Liver (tissue), 9 donors: ENCODE results near the gene AXIN1. TPM values are rescaled to one million over a fixed set of nuclear protein-coding genes. Genes with fewer than 3 reads are reported as not detected.

Experiments
- DNase-seq: peaks from one replicate; pipeline ENCODE4 v3.0.0-alpha.2; 2017; ENCODE audit warnings: low spot score
- H3K27ac ChIP-seq, 2 donors: one replicate each; pipeline ENCODE4 v1.7.0; 2013; ENCODE audit warnings: inconsistent platforms in 2 of 2, low read length in 2 of 2, control low read depth in 1 of 2, low read depth in 1 of 2, mild to moderate bottlenecking in 1 of 2
- H3K27me3 ChIP-seq, 4 donors: one replicate each; pipeline versions ENCODE4 v1.6.1 to v1.7.0; 2013; ENCODE audit warnings: low read length in 3 of 4, inconsistent platforms in 1 of 4, mild to moderate bottlenecking in 1 of 4, moderate library complexity in 1 of 4; ENCODE audit not compliant: control insufficient read depth in 4 of 4, insufficient read depth in 4 of 4
- H3K36me3 ChIP-seq, 4 donors: one replicate each; pipeline versions ENCODE4 v1.6.1 to v1.7.0; 2013; ENCODE audit warnings: low read length in 3 of 4, mild to moderate bottlenecking in 3 of 4, low read depth in 1 of 4, moderate library complexity in 1 of 4; ENCODE audit not compliant: control insufficient read depth in 4 of 4, insufficient read depth in 3 of 4
- H3K4me1 ChIP-seq, 4 donors: one replicate each; pipeline versions ENCODE4 v1.6.1 to v1.7.0; 2013; ENCODE audit warnings: low read length in 3 of 4, mild to moderate bottlenecking in 3 of 4, moderate library complexity in 1 of 4; ENCODE audit not compliant: control insufficient read depth in 4 of 4, insufficient read depth in 4 of 4
- H3K4me3 ChIP-seq, 3 donors: one replicate each; pipeline versions ENCODE4 v1.6.1 to v1.7.0; 2013; ENCODE audit warnings: low read length in 3 of 3, control low read depth in 1 of 3, low read depth in 1 of 3, mild to moderate bottlenecking in 1 of 3
- H3K9ac ChIP-seq, 2 donors: one replicate each; pipeline ENCODE4 v1.7.0; 2013; ENCODE audit warnings: low read length in 2 of 2, mild to moderate bottlenecking in 2 of 2, moderate library complexity in 2 of 2, control low read depth in 1 of 2, low read depth in 1 of 2
- H3K9me3 ChIP-seq, 4 donors: one replicate each; pipeline versions ENCODE4 v1.6.1 to v1.7.0; 2013; ENCODE audit warnings: low read length in 3 of 4; ENCODE audit not compliant: control insufficient read depth in 4 of 4
- ATF3 ChIP-seq: IDR thresholded peaks from 2 replicates; pipeline ENCODE4 v1.6.1; 2016; ENCODE audit warnings: antibody characterized with exemption
- CTCF ChIP-seq: fragments of 150-350 bp; IDR thresholded peaks from 2 replicates; pipeline ENCODE4 v1.5.1; 2017; ENCODE audit warnings: improper control_type of control experiment, low read depth, low read length; ENCODE audit not compliant: missing input control
- FOXA2 ChIP-seq: IDR thresholded peaks from 2 replicates; pipeline ENCODE4 v1.6.1; 2016; ENCODE audit warnings: antibody characterized with exemption
- GABPA ChIP-seq, 2 donors: IDR thresholded peaks in 1 of 2; conservative IDR thresholded peaks in 1 of 2; 2 replicates each; pipeline ENCODE4 v1.6.1; 2016; ENCODE audit warnings: antibody characterized with exemption in 2 of 2, mild to moderate bottlenecking in 1 of 2, moderate library complexity in 1 of 2
- HNF4G ChIP-seq: IDR thresholded peaks from 2 replicates; pipeline ENCODE4 v1.6.1; 2016; ENCODE audit warnings: antibody characterized with exemption
- JUND ChIP-seq, 2 donors: IDR thresholded peaks; 2 replicates each; pipeline ENCODE4 v1.6.1; 2016; ENCODE audit warnings: antibody characterized with exemption in 2 of 2
- NR2F2 ChIP-seq: IDR thresholded peaks from 2 replicates; pipeline ENCODE4 v1.6.1; 2016; ENCODE audit warnings: antibody characterized with exemption
- RAD21 ChIP-seq, 2 donors: IDR thresholded peaks; 2 replicates each; pipeline ENCODE4 v1.6.1; 2016; ENCODE audit warnings: antibody characterized with exemption in 2 of 2, mild to moderate bottlenecking in 2 of 2
- REST ChIP-seq: IDR thresholded peaks from 2 replicates; pipeline ENCODE4 v1.6.1; 2016; ENCODE audit warnings: antibody characterized with exemption, mild to moderate bottlenecking
- RXRA ChIP-seq, 2 donors: IDR thresholded peaks; 2 replicates each; pipeline ENCODE4 v1.6.1; 2017 to 2018; ENCODE audit warnings: antibody characterized with exemption in 2 of 2, mild to moderate bottlenecking in 1 of 2
- SP1 ChIP-seq: IDR thresholded peaks from 2 replicates; pipeline ENCODE4 v1.6.1; 2018; ENCODE audit warnings: antibody characterized with exemption, mild to moderate bottlenecking
- YY1 ChIP-seq: IDR thresholded peaks from 2 replicates; pipeline ENCODE4 v1.6.1; 2016; ENCODE audit warnings: antibody characterized with exemption, mild to moderate bottlenecking
- ZBTB33 ChIP-seq: IDR thresholded peaks from 2 replicates; pipeline ENCODE4 v1.6.1; 2016; ENCODE audit warnings: antibody characterized with exemption
- WGBS: extraction: QIAGEN DNeasy Blood & Tissue Kit; methylation state at CpG from one replicate; pipeline ENCODE4 v1.1.7; 2013; 5-methylcytosine and 5-hydroxymethylcytosine counted together
- polyA plus RNA-seq, 2 donors: library from polyadenylated mRNA; stranded (reverse) in 1 of 2; unstranded in 1 of 2; fragments of 200-250 nt in 1 of 2; fragments of >200 nt in 1 of 2; fragmentation: Nextera tagmentation in 1 of 2; extraction: Ambion mirVana in 1 of 2; gene quantifications; one replicate each; pipeline versions ENCODE4 v1.2.1 to v1.2.3, GENCODE V29; 2013 to 2015
- total RNA-seq, 2 donors: library from RNA; depleted of rRNA; stranded (reverse); fragments of >200 nt; gene quantifications; one replicate each; pipeline ENCODE4 v1.2.3, GENCODE V29; 2014
- TF ChIP-seq, protein P1 (sequence below): IDR thresholded peaks from 2 replicates; pipeline ENCODE4 v1.6.1; 2016; ENCODE audit warnings: antibody characterized with exemption
- donor health status: healthy.
- donor health status: healthy.
- donor health status: healthy.
- donor health status: healthy.
- donor health status: healthy.

Gene AXIN1
- total and polyA plus RNA-seq, 4 donors = 2.0 to 10.3 (median 7.9) TPM

DNA sequence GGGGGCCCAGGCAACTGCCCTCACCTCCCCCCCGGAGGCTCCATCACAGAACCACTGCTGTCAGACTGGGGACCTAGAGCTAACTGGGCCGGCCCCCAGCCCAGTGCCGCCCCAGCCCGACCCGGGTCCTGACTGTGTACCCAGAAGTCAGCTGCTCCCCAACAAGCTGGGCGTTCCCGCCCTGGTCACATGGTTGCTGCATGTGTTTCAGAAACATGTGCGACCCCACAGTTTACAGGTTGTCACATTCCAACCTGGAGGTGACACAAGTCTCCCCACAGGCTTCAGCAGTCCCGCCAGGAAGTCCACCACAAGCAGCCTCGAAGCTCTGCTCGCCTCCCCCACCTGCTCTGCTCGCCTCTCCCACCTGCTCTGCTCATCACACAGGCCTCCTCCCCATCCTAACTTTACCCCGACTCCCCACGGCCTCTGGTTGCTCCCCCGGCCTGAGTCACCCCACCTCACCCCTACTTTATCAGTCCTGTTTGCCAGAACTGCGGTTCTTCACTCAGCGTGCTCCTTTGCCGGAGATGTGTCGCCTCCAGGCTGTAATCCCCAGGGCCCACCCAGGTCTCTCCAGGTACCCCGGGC, 16.8 kb upstream of the AXIN1 start (continued):
- no peak for TF ChIP-seq JUND (IDR thresholded peaks at IDR 0.05)
- TF ChIP-seq RXRA (IDR thresholded peaks at IDR 0.05) = no peak
- TF ChIP-seq NR2F2 = no peak
- no peak for TF ChIP-seq CTCF
- TF ChIP-seq GABPA (IDR thresholded peaks at IDR 0.05 in 1 of 2, conservative IDR thresholded peaks at IDR 0.05 in 1 of 2) = no peak

DNA sequence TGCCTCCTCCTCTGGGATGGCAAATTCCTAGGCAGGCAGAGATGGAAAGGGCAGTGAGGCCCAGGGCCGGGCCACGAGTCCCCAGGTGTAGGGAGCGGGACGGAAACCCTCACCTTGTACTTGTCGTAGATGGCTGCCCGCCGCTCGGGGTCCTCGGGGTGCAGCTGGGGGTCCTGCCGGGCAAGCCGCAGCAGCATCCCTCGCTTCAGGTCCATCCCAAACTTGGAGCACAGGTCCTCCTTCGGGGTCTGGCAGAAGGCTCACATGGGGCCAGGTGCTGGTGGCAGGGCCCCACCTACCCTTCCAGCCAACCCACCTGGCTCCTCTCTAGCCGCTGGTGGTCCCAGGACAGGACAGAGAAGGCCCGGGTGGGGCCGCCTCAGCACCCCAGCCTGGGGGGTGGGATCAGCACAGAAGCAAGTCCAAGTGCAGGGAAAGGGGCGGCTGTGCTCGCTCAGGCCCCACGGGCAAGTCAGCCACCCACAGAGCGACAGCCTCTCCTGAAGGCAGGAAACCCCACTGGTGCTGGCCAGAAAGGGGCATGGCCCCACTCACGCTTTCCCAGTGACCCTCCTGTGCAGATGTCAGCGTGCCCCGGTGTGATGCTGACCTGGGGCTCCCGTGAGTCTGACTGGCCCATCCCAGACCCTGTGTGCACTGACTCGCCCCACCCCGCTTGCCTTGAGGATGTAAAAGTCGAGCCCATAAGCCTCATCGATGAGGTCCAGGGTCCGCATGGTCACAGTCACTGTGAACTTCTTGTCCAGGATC, 16.1 kb upstream of the AXIN1 start:
- H3K4me1 ChIP-seq = peaks cover 4 to 18% (median 15%) of the 10 kb centered on the region in 4 donors
- no peak overlapping the region for H3K4me3 ChIP-seq
- peaks cover 0 to 26% (median 6%) of the 10 kb centered on the region in 4 donors for H3K36me3 ChIP-seq
- H3K9ac ChIP-seq = no peak overlapping the region
- H3K9me3 ChIP-seq = no peaks in the 10 kb centered on the region
- H3K27me3 ChIP-seq = no peaks in the 10 kb centered on the region
- 95% methylated on average over 29 of the region's 29 CpGs for WGBS
- no peak overlapping the region for H3K27ac ChIP-seq
- no peak for DNase-seq
- no peak for TF ChIP-seq SP1
- TF ChIP-seq ATF3 = no peak
- TF ChIP-seq REST = no peak
- no peak for TF ChIP-seq FOXA2

DNA sequence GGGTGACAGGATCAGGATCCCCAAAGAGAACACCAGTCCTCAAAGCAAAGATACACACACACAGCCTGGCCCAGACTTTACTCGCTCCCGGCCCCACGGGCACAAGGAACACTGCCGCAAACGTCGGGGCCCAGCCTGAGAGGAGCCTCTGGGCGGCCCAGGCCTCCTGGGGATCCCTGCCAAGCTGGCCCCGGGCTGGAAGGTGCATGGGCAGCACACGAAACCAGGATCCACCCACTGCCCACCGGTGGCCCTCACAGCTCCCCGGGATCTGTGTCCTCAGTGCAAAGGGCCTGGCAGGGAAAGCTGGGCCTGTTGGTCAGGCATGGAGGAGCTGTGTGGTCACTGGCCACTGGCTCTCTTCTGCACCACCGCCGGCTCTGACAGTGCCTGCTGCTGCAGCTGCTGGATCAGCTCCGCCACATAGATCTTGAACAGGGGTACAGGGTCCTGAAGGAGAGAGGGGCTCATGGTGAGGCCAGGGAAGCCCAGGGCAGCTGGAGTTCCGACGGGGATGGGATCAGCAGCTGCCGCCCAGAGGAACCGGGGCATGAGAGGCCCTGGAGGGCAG, 14.9 kb upstream of the AXIN1 start:
- no peaks in the 10 kb centered on the region for H3K27me3 ChIP-seq
- TF ChIP-seq, protein P1, sequence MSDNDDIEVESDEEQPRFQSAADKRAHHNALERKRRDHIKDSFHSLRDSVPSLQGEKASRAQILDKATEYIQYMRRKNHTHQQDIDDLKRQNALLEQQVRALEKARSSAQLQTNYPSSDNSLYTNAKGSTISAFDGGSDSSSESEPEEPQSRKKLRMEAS = no peak
- TF ChIP-seq HNF4G (no peak), JUND (IDR thresholded peaks at IDR 0.05) (no peak), YY1 (no peak), ZBTB33 (no peak), RAD21 (IDR thresholded peaks at IDR 0.05) (no peak)
- H3K9ac ChIP-seq = no peak overlapping the region
- DNase-seq = no peak
- no peaks in the 10 kb centered on the region for H3K9me3 ChIP-seq
- H3K4me3 ChIP-seq = no peak overlapping the region
- no peak overlapping the region for H3K27ac ChIP-seq
- WGBS = 96% methylated on average over 18 of the region's 18 CpGs
- peaks cover 4 to 19% (median 15%) of the 10 kb centered on the region in 4 donors for H3K4me1 ChIP-seq
- H3K36me3 ChIP-seq = peaks cover 0 to 21% (median 4%) of the 10 kb centered on the region in 4 donors
